HG03558 (cell line): ENCODE data around the gene GOLGA3.
"Not testable (repeated sequence)": the region's sequence is repeated elsewhere in the genome, so short reads cannot be mapped to it uniquely, and the experiment has no call there.

Experiments used
- ATAC-seq: cut with Tn5 transposase; IDR thresholded peaks from one replicate; pipeline ENCODE4 v1.9.1; 2021; ENCODE audit warnings: moderate number of reproducible peaks; ENCODE audit not compliant: unreplicated experiment; ENCODE audit errors: extremely low read depth

GOLGA3 gene

GRCh38 chr12:132828706-132829534 is at the start of gene GOLGA3:
Gene GOLGA3 (minus strand): TSS chr12:132828869. CDS start chr12:132822128, 6,741 bp downstream.
- peak; percentile 68 for ATAC-seq

- not testable (repeated sequence) for ATAC-seq
Observed at GRCh38 chr12:132874620-132875019, 46.0 kb upstream of the GOLGA3 start.

- no peak for ATAC-seq
Observed at GRCh38 chr12:132874175-132874574, 45.5 kb upstream of the GOLGA3 start.

- no peak for ATAC-seq
Observed at GRCh38 chr12:132873724-132874123, 45.1 kb upstream of the GOLGA3 start.

GRCh38 chr12:132872975-132873421 is 44.3 kb upstream of the GOLGA3 start:
- no peak for ATAC-seq

- ATAC-seq: no peak
Observed at GRCh38 chr12:132872073-132872855, 43.6 kb upstream of the GOLGA3 start.

GRCh38 chr12:132869551-132869950 is 40.9 kb upstream of the GOLGA3 start:
- no peak for ATAC-seq

- no peak for ATAC-seq
Observed at GRCh38 chr12:132866251-132866828, 37.7 kb upstream of the GOLGA3 start.

GRCh38 chr12:132861558-132861957 is 32.9 kb upstream of the GOLGA3 start:
- ATAC-seq: no peak

GRCh38 chr12:132858718-132859266 is 30.1 kb upstream of the GOLGA3 start:
- no peak for ATAC-seq

GRCh38 chr12:132857019-132857418 is 28.4 kb upstream of the GOLGA3 start:
- ATAC-seq: not testable (repeated sequence)

GRCh38 chr12:132856581-132856980 is 27.9 kb upstream of the GOLGA3 start:
- ATAC-seq: no peak

- ATAC-seq: not testable (repeated sequence)
Observed at GRCh38 chr12:132855211-132855610, 26.5 kb upstream of the GOLGA3 start.

- ATAC-seq: no peak
Observed at GRCh38 chr12:132853285-132854092, 24.8 kb upstream of the GOLGA3 start.

- ATAC-seq: no peak
Observed at GRCh38 chr12:132852496-132852895, 23.8 kb upstream of the GOLGA3 start.

GRCh38 chr12:132851465-132851864 is 22.8 kb upstream of the GOLGA3 start:
- ATAC-seq: no peak

GRCh38 chr12:132850291-132850690 is 21.6 kb upstream of the GOLGA3 start:
- ATAC-seq: no peak

GRCh38 chr12:132848521-132848920 is 19.9 kb upstream of the GOLGA3 start:
- ATAC-seq: no peak
